ENCODE results near the gene PIGL. TPM values are rescaled to one million over a fixed set of nuclear protein-coding genes. Genes with fewer than 3 reads are reported as not detected.

Gene PIGL
- total and polyA plus RNA-seq, 2 donors (not counting 3 experiments of a cell fraction or from before 2014, with no cell fraction given), result 28.6 to 40.8 TPM

DNA sequence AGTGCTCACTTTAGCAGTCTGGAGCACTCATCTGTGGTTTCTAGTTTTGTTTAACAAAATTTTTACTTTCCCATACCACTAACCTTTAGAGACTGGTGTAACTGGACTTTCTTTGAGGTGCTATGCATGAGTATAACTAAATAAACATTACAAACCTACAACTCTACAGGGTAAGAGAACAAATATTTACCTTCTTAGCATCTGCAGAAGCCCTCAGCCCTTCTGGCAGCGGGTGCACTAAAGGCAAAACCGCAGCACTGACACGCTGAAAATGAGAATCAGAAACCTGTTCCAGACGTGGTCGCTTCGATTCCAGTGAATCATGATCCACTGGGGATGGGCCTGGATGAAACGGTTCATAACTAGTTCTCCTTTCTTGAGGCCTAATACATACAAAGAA, 45.4 kb upstream of the PIGL start:
- Histone ChIP-seq H3K27ac (ENCODE audit: insufficient read depth, low read depth, low read length) (no peak overlapping the region), H3K4me2 (ENCODE audit: insufficient read depth, low read length) (no peak overlapping the region), H2AFZ (ENCODE audit: low read depth, low read length) (no peak overlapping the region), H4K20me1 (replicated peaks; ENCODE audit: control insufficient read depth, extremely low read depth, insufficient read depth, low read length) (no peaks in the 10 kb centered on the region), H3K4me3 (replicated peaks in 1 of 3; ENCODE audit: insufficient read depth in 1 of 3, low read depth in 1 of 3, low read length in 3 of 3) (no peak overlapping the region), H3K36me3 (ENCODE audit: control insufficient read depth in 2 of 2, extremely low read depth in 1 of 2, insufficient read depth in 2 of 2, low read length in 2 of 2) (peaks cover 1 to 5% of the 10 kb centered on the region in 2 experiments), H3K79me2 (ENCODE audit: control insufficient read depth, insufficient read depth, low read length) (peaks cover 32% of the 10 kb centered on the region), H3K4me1 (ENCODE audit: control insufficient read depth, extremely low read depth, insufficient read depth, low read length) (no peaks in the 10 kb centered on the region), H3K9me3 (replicated peaks; ENCODE audit: control insufficient read depth, insufficient read depth, low read length) (no peaks in the 10 kb centered on the region), H3K27me3 (ENCODE audit: control insufficient read depth in 2 of 2, insufficient read depth in 2 of 2, low read length in 2 of 2) (no peaks in the 10 kb centered on the region), H3K9me1 (replicated peaks; ENCODE audit: control insufficient read depth, extremely low read depth, insufficient read depth, low read length) (no peaks in the 10 kb centered on the region), H3K9ac (replicated peaks; ENCODE audit: extremely low read depth, insufficient read depth, low read length) (no peak overlapping the region)
- no TSS peak for BruUV-seq (replicated peaks)
- intact Hi-C loops (cut with micrococcal nuclease) (no loop called here), dilution Hi-C loops (cut with MboI; ENCODE audit: extremely low pct_ligation_motif_present, low sequenced_read_pairs) (no loop called here)
- CTCF ChIA-PET, result interaction anchor here (1.1 kb wide), 1 partner anchor 45 kb away, joined by 3 read pairs; no protein-coding TSS in a partner anchor
- TF ChIP-seq, protein P1, sequence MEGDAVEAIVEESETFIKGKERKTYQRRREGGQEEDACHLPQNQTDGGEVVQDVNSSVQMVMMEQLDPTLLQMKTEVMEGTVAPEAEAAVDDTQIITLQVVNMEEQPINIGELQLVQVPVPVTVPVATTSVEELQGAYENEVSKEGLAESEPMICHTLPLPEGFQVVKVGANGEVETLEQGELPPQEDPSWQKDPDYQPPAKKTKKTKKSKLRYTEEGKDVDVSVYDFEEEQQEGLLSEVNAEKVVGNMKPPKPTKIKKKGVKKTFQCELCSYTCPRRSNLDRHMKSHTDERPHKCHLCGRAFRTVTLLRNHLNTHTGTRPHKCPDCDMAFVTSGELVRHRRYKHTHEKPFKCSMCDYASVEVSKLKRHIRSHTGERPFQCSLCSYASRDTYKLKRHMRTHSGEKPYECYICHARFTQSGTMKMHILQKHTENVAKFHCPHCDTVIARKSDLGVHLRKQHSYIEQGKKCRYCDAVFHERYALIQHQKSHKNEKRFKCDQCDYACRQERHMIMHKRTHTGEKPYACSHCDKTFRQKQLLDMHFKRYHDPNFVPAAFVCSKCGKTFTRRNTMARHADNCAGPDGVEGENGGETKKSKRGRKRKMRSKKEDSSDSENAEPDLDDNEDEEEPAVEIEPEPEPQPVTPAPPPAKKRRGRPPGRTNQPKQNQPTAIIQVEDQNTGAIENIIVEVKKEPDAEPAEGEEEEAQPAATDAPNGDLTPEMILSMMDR (IDR thresholded peaks at IDR 0.05; ENCODE audit: extremely low read depth in 1 of 2, insufficient read depth in 1 of 2, low read depth in 1 of 2, low read length in 2 of 2), result no peak
- TF ChIP-seq, protein P2, sequence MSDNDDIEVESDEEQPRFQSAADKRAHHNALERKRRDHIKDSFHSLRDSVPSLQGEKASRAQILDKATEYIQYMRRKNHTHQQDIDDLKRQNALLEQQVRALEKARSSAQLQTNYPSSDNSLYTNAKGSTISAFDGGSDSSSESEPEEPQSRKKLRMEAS (IDR thresholded peaks at IDR 0.05; ENCODE audit: insufficient read depth, insufficient read length), result no peak
- TF ChIP-seq MYC (IDR thresholded peaks at IDR 0.05; ENCODE audit: low read depth, low read length) (no peak), JUN (IDR thresholded peaks at IDR 0.05; ENCODE audit: borderline replicate concordance, insufficient read depth, insufficient read length, low read depth) (no peak), POLR2AphosphoS5 (IDR thresholded peaks at IDR 0.05; ENCODE audit: insufficient read depth, low read depth, low read length) (no peak), POLR2A (IDR thresholded peaks at IDR 0.05; ENCODE audit: low read depth, low read length) (no peak), EZH2 (IDR thresholded peaks at IDR 0.05; ENCODE audit: borderline replicate concordance, low read depth, low read length, severe bottlenecking) (no peak), FOS (IDR thresholded peaks at IDR 0.05; ENCODE audit: borderline replicate concordance, insufficient read depth, low read length) (no peak), GATA2 (IDR thresholded peaks at IDR 0.05; ENCODE audit: insufficient read depth, insufficient read length, low read depth, low read length) (no peak)
- FAIRE-seq (no peak), DNase-seq (ENCODE audit: low read depth, low spot score) (no peak)
- POLR2A ChIA-PET, result no interaction called here

All from endothelial cell of umbilical vein (primary cell).